Psoas muscle (tissue), 8 donors: ENCODE data around the gene ESPN. TPM values are rescaled to one million over a fixed set of nuclear protein-coding genes. Genes with fewer than 3 reads are reported as not detected.
A peak's percentile ranks its signal among the peaks of the same experiment; 100 is the strongest.

Experiments used
- ATAC-seq, 4 donors: fragments of 200-7000 bp; cut with Tn5 transposase; one replicate each; pipeline ENCODE4 v1.9.1; 2020; ENCODE audit warnings: moderate library complexity in 3 of 4, mild to moderate bottlenecking in 2 of 4
- DNase-seq, 2 donors: peaks; one replicate each; pipeline ENCODE4 v3.0.0-alpha.2; 2020
- H3K27ac ChIP-seq: fragments of 200-600 bp; one replicate; pipeline ENCODE4 v1.8.0; 2022
- H3K27me3 ChIP-seq, 3 donors: fragments of 200-600 bp in 1 of 3; one replicate each; pipeline versions ENCODE4 v1.6.1 to v1.8.0; 2013 to 2022; ENCODE audit warnings: low read length in 2 of 3, mild to moderate bottlenecking in 2 of 3, moderate library complexity in 1 of 3; ENCODE audit not compliant: insufficient read depth in 3 of 3
- H3K36me3 ChIP-seq, 2 donors: fragments of 200-600 bp in 1 of 2; one replicate each; pipeline versions ENCODE4 v1.6.1 to v1.8.0; 2013 to 2022; ENCODE audit warnings: low read depth in 1 of 2, mild to moderate bottlenecking in 1 of 2, moderate library complexity in 1 of 2; ENCODE audit not compliant: insufficient read depth in 1 of 2
- H3K4me1 ChIP-seq: fragments of 200-600 bp; one replicate; pipeline ENCODE4 v1.8.0; 2022
- H3K4me3 ChIP-seq: fragments of 200-600 bp; one replicate; pipeline ENCODE4 v1.8.0; 2022; ENCODE audit warnings: mild to moderate bottlenecking
- H3K9me3 ChIP-seq: fragments of 200-600 bp; one replicate; pipeline ENCODE4 v1.8.0; 2022
- WGBS, 3 donors: extraction: QIAGEN DNeasy Blood & Tissue Kit; methylation state at CpG; one replicate each; pipeline versions ENCODE4 v1.1.6 to v1.1.7; 2013; 5-methylcytosine and 5-hydroxymethylcytosine counted together
- intact Hi-C, 2 donors: fragments of 100-400 bp; cut with DNase I; formaldehyde crosslinking; loops; one replicate each; pipeline versions ENCODE4 v1.11.0 to v1.14.2; 2022
- polyA plus RNA-seq, 3 donors: library from polyadenylated mRNA; stranded (reverse); fragments of 200-250 nt; gene quantifications; one replicate each; pipeline ENCODE4 v1.2.3, GENCODE V29; 2013
- total RNA-seq, 4 donors: library from RNA; stranded (reverse); fragmentation: NEBNext Ultra II Directional in 2 of 4; extraction: Animal tissue kit (Norgen Biotek cat#: 25700) in 2 of 4; gene quantifications; one replicate each; pipeline versions ENCODE4 v1.2.1 to v1.2.4, GENCODE V29; 2021 to 2023
- TF ChIP-seq, protein P1 (sequence below): fragments of 200-600 bp; IDR thresholded peaks from one replicate; pipeline ENCODE4 v1.8.0; 2022; ENCODE audit warnings: antibody characterized with exemption
- donor health status: healthy with polysubstance abuse.
- donor health status: DM: no; HTN: no; CAD: no; lungs with moderate emphysema.
- donor health status: Bipolar disorder and iron deficiency.
- donor health status: healthy.
- donor health status: DM: yes; HTN: yes; CAD: no.
- donor health status: DM: no; HTN: no; CAD: no.
- donor health status: DM: no; HTN: no; CAD: no.
- donor health status: DM: yes; HTN: yes; CAD: no.

Gene ESPN
- total and polyA plus RNA-seq, 7 donors, result 0.12 TPM; not detected in 6

DNA sequence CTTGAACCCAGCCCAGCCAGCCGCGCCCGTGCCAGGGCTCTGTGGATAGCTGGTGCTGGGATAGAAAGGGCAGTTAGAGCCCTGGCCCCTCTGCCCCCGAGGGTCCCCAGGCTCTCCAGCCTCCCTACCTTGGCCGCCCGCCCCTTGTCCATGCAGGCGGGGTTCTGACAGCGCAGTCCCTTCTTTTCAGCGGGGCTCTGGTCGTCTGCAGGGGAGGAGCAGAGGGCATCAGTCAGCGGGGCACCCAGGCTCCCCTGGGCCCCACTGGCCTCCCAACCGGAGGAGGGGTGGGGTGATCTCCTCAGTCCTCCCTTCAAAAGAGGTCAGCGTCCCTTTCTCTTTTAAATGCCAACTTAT is 71.8 kb downstream of the ESPN start:
- H3K36me3 ChIP-seq, result no peaks in the 10 kb centered on the region
- peaks cover 6% of the 10 kb centered on the region for H3K4me1 ChIP-seq
- no peaks in the 10 kb centered on the region for H3K9me3 ChIP-seq
- TF ChIP-seq, protein P1, sequence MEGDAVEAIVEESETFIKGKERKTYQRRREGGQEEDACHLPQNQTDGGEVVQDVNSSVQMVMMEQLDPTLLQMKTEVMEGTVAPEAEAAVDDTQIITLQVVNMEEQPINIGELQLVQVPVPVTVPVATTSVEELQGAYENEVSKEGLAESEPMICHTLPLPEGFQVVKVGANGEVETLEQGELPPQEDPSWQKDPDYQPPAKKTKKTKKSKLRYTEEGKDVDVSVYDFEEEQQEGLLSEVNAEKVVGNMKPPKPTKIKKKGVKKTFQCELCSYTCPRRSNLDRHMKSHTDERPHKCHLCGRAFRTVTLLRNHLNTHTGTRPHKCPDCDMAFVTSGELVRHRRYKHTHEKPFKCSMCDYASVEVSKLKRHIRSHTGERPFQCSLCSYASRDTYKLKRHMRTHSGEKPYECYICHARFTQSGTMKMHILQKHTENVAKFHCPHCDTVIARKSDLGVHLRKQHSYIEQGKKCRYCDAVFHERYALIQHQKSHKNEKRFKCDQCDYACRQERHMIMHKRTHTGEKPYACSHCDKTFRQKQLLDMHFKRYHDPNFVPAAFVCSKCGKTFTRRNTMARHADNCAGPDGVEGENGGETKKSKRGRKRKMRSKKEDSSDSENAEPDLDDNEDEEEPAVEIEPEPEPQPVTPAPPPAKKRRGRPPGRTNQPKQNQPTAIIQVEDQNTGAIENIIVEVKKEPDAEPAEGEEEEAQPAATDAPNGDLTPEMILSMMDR, result no peak
- peak overlapping the region; percentile 60 for H3K4me3 ChIP-seq
- intact Hi-C loops, result no loop called here
- peaks cover 0 to 24% (median 4%) of the 10 kb centered on the region in 3 donors for H3K27me3 ChIP-seq
- no peak overlapping the region for H3K27ac ChIP-seq
- ATAC-seq (no peak), DNase-seq (no peak)
- 34 to 53% (median 34%) methylated on average over 12 to 13 of the region's 13 CpGs for WGBS, 3 donors

DNA sequence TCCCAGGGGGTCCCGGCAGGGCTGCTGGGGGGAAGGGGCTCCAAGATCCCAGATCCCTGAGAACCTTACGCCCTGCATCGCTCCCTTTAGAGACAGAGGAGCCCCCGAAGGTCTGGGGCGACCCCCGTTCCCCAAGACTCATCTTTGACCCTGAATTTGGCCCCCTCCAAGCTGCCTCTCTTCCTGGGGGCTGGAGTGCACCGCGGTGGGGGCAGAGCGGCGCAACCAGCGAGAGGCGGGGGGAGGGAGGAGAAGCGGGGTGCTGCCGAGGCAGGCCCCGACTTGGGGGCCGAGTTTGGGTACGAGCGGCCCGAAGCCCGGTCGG is 72.3 kb downstream of the ESPN start:
- H3K4me1 ChIP-seq, result peaks cover 12% of the 10 kb centered on the region
- H3K9me3 ChIP-seq, result no peaks in the 10 kb centered on the region
- intact Hi-C loops, result no loop called here

DNA sequence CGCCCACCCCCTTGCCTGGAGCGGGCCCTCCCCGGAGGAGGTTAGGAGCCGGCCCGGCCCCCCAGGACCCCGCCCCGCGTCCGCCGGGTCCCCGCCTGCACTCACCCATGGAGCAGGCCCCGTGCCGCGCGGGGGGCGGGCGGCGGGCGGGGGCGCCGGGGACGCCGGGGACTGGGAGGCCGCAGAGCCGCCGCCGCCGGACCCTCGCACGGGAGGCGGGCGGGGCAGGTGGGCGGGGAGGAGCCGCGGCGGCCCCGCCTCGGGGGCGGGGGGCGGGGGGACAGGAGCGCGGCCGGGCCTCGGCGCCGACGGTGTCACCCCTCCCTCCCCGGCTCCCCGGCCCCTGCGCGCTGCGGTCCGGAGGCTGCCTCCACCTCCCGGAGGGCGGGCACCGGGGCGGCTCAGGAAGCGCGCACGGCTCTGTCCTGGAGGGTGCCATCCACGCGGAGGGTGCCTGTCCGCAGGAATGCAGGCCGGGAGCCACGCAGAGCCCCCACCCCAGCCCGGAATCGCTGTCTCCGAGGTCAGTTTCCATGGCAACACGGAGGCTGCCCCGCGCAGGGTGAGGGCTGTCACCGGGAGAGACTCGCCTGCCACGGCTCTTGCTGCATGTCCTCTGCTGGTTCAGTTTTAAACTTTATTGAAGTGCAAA is 72.8 kb downstream of the ESPN start:
- H3K27me3 ChIP-seq, result peaks cover 0 to 24% (median 4%) of the 10 kb centered on the region in 3 donors
- H3K4me3 ChIP-seq, result peak overlapping the region; percentile 60
- no peaks in the 10 kb centered on the region for H3K9me3 ChIP-seq
- no peak for DNase-seq
- TF ChIP-seq, protein P1, result no peak
- no peaks in the 10 kb centered on the region for H3K36me3 ChIP-seq
- H3K4me1 ChIP-seq, result peaks cover 16% of the 10 kb centered on the region
- ATAC-seq, result peak in 3 of 4 donors; percentile 11 to 33 (median 13)
- no peak overlapping the region for H3K27ac ChIP-seq
- WGBS, 3 donors, result 1 to 3% (median 1%) methylated on average over 16 to 73 of the region's 74 CpGs
- intact Hi-C loops, result no loop called here

More for the DNA sequence above, 72.3 kb downstream of the ESPN start:
- peaks cover 0 to 24% (median 4%) of the 10 kb centered on the region in 3 donors for H3K27me3 ChIP-seq
- no peak for ATAC-seq
- TF ChIP-seq, protein P1, result no peak
- peak overlapping the region; percentile 60 for H3K4me3 ChIP-seq
- H3K36me3 ChIP-seq, result no peaks in the 10 kb centered on the region
- H3K27ac ChIP-seq, result no peak overlapping the region
- DNase-seq, result no peak
- 7 to 17% (median 9%) methylated on average over 6 to 20 of the region's 21 CpGs for WGBS, 3 donors

DNA sequence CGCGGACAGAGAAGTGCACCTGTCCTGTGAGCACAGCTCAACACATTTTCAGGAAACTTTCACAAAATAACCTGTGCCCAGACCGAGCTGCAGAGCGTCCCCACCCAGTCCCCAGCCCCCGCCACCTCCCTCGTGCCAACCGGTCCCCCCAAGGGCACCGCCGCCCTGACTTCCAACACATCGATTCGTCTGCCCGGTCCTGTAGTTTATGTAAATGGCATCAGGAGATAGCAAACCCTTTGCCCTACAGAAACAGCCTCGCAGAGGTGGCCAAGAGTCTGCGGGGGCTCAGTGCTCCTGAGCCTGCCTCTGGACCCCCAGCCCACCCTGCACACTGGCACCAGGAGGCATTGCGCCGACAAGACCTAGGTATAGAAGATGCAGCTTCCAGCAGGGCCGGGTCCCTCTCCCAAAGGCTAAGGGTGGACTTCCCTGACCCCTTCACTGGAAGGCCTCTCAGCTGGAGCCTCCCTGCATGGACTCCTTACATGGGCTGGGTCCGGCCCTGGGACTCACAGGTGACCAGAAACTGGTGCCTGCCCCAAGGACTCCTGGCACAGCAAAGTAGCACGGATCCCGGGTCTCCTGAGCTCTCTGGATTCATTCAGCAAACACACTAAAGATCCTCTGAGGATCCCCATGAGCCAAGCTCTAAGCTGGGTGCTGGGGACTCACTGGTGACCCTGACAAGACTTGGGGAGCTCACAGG is 73.4 kb downstream of the ESPN start:
- TF ChIP-seq, protein P1, result no peak
- H3K27me3 ChIP-seq, result peaks cover 0 to 24% (median 4%) of the 10 kb centered on the region in 3 donors
- H3K9me3 ChIP-seq, result no peaks in the 10 kb centered on the region
- H3K36me3 ChIP-seq, result no peaks in the 10 kb centered on the region
- H3K4me1 ChIP-seq, result peaks cover 22% of the 10 kb centered on the region
- no peak for ATAC-seq
- intact Hi-C loops, result no loop called here
- no peak overlapping the region for H3K27ac ChIP-seq
- no peak for DNase-seq
- 47 to 56% (median 47%) methylated on average over 20 of the region's 20 CpGs for WGBS, 3 donors
- peak overlapping the region; percentile 60 for H3K4me3 ChIP-seq
